Subcutaneous adipose tissue (tissue), 4 donors: Measurements from ENCODE around the gene ASB18. TPM values are rescaled to one million over a fixed set of nuclear protein-coding genes. Genes with fewer than 3 reads are reported as not detected.

Experiments
- total RNA-seq, 4 donors: library from RNA; depleted of rRNA; stranded (reverse); fragments of >200 nt; gene quantifications; one replicate each; pipeline ENCODE4 v1.1.0, GENCODE V29; 2016
- TF ChIP-seq, protein P1 (sequence below): fragments of 450-650 bp; IDR thresholded peaks from one replicate; pipeline ENCODE4 v1.5.1; 2016; ENCODE audit warnings: low read depth, mild to moderate bottlenecking, control low read depth, antibody characterized with exemption, moderate library complexity

The ASB18 gene
- total RNA-seq, 4 donors from 2014 or later, result not detected

DNA sequence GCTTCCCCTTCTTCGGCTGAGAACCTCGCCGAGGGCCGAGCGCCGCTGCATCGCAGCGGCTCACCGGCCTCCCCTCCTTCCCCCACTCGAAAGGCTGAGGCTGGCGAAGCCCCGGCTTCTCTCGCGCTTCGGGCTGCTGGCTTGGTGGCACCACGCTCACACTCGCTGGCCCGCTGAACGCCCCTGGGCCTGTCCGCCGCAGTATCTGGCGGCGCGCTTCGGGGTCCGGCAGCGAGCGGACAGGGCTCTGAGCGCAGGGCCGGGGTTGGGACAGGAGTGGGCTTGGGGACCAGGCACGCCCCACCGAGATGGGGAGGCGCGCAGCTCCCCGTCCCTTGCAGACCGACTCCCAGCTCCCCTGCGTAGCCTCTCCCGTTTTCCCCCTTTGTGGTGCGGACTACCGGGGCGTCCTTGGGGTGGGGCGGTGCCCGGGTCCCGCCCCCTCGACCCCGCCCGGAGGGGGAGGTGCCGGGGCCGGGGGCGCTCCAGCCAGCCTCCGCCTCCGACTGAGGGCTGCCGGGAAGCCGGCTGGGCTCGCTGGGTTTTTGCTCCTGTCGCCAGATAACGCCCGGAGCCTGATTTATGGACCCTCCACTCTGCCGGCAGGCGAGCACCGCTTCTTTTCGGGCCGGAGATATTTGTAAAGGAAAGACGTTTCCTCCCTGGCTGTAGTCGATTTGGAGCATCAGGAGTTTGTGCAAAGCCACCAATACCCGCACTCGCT lies 99.8 kb downstream of the ASB18 start:
- TF ChIP-seq, protein P1, sequence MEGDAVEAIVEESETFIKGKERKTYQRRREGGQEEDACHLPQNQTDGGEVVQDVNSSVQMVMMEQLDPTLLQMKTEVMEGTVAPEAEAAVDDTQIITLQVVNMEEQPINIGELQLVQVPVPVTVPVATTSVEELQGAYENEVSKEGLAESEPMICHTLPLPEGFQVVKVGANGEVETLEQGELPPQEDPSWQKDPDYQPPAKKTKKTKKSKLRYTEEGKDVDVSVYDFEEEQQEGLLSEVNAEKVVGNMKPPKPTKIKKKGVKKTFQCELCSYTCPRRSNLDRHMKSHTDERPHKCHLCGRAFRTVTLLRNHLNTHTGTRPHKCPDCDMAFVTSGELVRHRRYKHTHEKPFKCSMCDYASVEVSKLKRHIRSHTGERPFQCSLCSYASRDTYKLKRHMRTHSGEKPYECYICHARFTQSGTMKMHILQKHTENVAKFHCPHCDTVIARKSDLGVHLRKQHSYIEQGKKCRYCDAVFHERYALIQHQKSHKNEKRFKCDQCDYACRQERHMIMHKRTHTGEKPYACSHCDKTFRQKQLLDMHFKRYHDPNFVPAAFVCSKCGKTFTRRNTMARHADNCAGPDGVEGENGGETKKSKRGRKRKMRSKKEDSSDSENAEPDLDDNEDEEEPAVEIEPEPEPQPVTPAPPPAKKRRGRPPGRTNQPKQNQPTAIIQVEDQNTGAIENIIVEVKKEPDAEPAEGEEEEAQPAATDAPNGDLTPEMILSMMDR, result no peak

DNA sequence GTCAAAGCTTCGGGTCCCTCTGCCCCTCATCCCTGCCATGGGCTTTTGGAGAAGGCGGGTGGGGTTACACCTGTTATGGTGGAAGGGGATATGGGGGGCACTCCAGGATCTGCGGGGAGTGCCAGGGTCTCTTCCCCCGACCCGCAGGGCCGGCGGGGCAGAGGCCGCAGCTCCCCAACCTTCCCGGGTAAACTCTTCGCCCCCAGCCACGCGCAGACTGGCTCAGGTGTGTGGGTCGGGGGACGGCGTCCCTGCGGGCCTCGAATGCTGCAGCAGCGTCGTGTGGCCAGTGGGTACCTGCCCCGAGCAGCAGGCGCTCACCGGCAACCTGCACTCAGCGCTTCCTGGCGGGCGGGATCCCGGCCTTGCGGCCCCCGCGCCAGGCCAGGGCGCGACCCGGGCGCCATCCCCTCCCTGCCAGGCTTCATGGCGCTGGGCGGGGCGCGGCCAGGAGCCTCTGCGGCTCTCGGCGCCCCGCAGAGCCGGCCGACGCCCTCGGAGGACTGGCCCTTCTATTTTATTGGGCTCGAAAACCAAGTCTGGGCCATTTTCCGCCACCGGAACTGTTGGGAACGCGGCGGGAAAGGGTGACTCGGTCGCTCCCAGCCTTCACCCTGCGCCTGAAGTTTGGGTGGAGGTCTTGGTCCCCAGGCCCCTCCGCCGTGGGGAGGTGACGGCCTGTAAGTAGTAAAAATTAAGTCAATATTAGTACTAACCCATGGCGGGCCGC lies 100.6 kb downstream of the ASB18 start:
- TF ChIP-seq, protein P1, result no peak

DNA sequence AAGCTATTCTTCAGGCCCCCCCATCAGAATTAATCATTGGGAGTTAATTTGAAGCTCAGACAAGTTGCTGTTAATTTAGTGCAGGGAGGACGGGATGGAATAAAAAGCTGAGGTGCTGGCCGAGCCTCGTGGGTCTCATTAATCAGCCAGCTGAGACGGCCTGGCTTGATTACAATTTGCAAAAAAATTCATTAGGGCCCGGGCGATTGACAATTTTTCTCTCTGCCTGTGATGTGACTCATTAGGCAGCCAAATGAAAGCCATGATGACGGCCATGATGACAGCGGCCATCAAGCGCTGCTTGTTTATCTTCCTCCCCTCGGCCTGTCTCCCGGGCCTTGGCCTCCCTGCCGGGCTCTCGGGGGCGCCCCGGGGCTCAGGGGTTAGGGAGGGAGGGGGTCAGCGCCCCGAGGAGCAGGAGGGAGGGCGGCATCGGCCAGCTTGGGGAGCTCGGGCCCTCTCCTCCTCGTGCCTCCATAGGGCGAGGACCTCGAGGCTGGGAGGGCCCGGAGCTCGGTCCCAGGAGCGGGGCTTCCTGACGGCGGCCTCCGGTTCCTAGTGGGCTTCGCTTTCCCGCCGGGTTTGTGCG lies 101.2 kb downstream of the ASB18 start:
- TF ChIP-seq, protein P1, result no peak

DNA sequence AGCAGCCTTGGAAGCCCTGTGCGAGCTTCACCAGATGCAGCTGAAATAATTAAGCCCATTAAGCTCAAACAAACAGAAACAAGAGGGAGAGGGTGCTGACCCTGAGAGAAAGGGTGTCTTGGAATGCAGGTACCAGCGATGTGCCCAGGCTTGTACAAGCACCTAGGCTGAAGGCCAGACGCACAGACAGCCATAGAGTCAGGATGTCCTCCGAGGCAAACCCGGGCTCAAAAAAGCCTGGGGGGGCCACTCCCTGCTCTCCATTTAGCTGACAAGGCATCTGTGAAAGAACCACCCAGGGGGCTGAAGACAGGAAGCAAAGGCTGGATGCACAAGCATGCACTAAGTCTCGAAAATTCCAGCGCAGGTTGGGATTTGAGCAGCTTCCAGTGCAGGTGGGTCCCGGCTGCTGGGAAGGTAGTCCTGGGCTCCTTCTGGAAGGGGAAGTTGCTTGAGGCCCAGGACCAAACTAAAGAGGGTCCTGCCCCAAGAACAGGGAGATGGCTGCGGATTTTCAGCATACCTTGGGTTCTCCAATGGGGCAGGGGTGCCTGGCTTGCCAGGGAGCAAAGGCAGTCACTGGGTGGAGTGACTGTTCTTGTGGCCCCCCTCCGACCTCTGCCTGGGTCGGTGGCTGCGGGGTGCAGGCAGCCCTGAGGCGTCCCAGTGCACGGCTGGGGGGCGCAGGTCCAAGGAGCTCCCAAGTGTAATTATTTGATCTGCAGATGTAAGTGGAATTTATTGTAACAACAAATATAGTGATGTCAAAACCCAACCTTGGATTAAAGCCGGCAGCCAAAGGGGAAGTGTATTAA lies 102.0 kb downstream of the ASB18 start:
- TF ChIP-seq, protein P1, result no peak

DNA sequence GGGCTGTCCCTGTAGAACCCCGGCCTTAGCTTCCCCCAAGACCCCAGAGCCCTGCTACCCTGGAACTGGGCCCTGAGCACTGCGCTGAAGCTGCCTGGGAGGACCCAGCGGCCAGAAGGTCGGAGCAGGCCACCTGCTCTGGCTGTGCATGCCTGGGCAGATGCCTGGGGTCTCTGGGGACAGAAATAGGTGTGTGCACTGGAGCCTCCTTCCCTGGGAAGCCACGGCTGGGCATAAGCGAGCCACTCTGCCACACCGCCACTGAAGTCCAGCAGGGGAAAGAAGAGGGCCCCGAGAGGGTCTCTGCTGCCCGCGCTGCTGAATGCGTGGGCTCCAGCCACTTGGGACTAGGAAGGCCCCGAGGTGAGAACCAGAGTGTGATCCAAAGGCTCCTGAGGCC lies 102.7 kb downstream of the ASB18 start:
- TF ChIP-seq, protein P1, result no peak

DNA sequence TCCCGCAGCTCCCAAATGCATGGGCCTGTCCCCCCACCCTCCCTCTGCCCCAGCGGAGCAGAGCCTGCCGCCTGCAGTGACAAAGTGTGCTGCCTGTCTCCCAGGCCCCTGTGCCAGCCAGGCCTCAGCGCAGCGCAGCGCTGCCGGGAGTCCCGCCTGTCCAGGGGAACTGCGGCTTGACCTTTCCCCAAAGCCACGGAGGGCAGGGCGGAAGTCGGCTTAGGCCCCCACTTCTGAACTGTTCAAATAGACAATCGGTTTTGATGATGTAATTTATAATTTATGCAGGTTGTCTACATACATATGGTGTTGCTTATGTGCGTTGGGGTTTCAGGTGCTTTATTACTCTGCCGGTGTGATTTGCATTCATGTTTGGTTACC lies 103.1 kb downstream of the ASB18 start:
- TF ChIP-seq, protein P1, result no peak
